HUDEP-2 (cell line): ENCODE results near the gene CTNND1.
"Not testable (repeated sequence)": the region's sequence is repeated elsewhere in the genome, so short reads cannot be mapped to it uniquely, and the experiment has no call there.

Experiments used
- DNase-seq, 76 experiments: peaks; one replicate each; lab custom pipeline; 2025; ENCODE audit not compliant: unreplicated experiment in 76 of 76; lab: John Stamatoyannopoulos, UW

The CTNND1 gene

GRCh38 chr11:57791321-57792059 is 29.9 kb downstream of the CTNND1 start:
- no peak for DNase-seq

GRCh38 chr11:57792060-57792541 is 30.5 kb downstream of the CTNND1 start:
- peak in 12 of 76 experiments; percentile 1 to 19 (median 7) for DNase-seq

- no peak for DNase-seq
These were observed 31.3 kb downstream of the CTNND1 start for GRCh38 chr11:57792870-57793269.

GRCh38 chr11:57793351-57794115 is 31.9 kb downstream of the CTNND1 start:
- no peak for DNase-seq

- peak in 38 of 76 experiments; percentile 5 to 60 (median 25) for DNase-seq
These were observed 37.4 kb downstream of the CTNND1 start for GRCh38 chr11:57798905-57799559.

GRCh38 chr11:57800444-57801182 is 39.0 kb downstream of the CTNND1 start:
- peak in 33 of 76 experiments; percentile 5 to 65 (median 40) for DNase-seq

GRCh38 chr11:57801183-57801485 is 39.5 kb downstream of the CTNND1 start:
- no peak for DNase-seq

GRCh38 chr11:57802411-57802810 is 40.8 kb downstream of the CTNND1 start:
- DNase-seq: no peak

- no peak for DNase-seq
These were observed 42.9 kb downstream of the CTNND1 start for GRCh38 chr11:57804466-57804865.

- no peak for DNase-seq
These were observed 44.2 kb downstream of the CTNND1 start for GRCh38 chr11:57805780-57806179.

GRCh38 chr11:57812634-57813033 is 51.0 kb downstream of the CTNND1 start:
- DNase-seq: no peak

- no peak for DNase-seq
These were observed 53.9 kb downstream of the CTNND1 start for GRCh38 chr11:57815476-57815875.

GRCh38 chr11:57815877-57816276 is 54.3 kb downstream of the CTNND1 start:
- peak in 5 of 76 experiments; percentile 4 to 16 (median 7) for DNase-seq

- no peak for DNase-seq
These were observed 57.2 kb downstream of the CTNND1 start for GRCh38 chr11:57818812-57819211.

GRCh38 chr11:57819252-57819979 is 57.8 kb downstream of the CTNND1 start:
- no peak for DNase-seq

- DNase-seq: no peak
These were observed 62.3 kb downstream of the CTNND1 start for GRCh38 chr11:57823859-57824258.

- DNase-seq: no peak
These were observed 73.2 kb downstream of the CTNND1 start for GRCh38 chr11:57834852-57835251.

- DNase-seq: not testable (repeated sequence)
These were observed 77.0 kb downstream of the CTNND1 start for GRCh38 chr11:57838609-57839008.

GRCh38 chr11:57842873-57843272 is 81.3 kb downstream of the CTNND1 start:
- DNase-seq: no peak

- no peak for DNase-seq
These were observed 106.4 kb downstream of the CTNND1 start for GRCh38 chr11:57867966-57868365.
